Embryonic facial prominence (tissue), 1 donor: ENCODE measurements around the gene DAB2.
"Not testable (repeated sequence)": the region's sequence is repeated elsewhere in the genome, so short reads cannot be mapped to it uniquely, and the experiment has no call there.

Source experiments
- DNase-seq: peaks from one replicate; pipeline ENCODE4 v3.0.0-alpha.2; 2016; ENCODE audit errors: extremely low spot score

Gene DAB2

DNA sequence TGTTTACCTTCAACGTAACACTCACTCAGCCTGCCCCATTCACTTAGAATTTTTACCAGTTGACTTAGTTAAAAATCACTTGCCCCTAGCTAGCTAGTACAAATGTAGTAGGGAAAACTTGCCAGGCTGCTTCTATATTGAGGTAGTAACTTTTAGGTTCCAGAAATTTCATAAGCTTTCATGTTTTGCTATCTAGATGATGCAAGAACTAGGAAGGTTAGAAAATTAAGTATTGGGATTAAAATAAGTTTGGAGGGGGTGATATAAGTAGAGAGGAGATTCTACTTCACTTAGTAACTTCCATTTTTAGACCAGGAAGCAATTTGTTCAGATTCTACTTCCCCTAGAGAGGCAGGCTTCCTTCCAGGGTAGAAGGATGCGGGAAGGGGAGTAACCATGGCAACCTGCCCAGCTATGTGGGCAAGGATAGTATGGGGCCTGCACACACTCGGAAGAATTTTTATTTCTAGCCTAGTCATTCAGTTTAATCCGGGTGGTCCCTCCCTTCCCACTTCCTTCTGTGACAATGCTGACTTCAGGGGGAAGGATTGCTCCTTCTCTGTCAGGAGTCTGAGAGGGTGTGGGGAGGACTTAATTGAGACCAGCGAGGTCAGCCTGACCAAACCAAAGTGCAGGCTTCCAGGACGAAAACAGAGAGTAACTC, 4.2 kb downstream of the DAB2 start:
- no peak for DNase-seq

DNA sequence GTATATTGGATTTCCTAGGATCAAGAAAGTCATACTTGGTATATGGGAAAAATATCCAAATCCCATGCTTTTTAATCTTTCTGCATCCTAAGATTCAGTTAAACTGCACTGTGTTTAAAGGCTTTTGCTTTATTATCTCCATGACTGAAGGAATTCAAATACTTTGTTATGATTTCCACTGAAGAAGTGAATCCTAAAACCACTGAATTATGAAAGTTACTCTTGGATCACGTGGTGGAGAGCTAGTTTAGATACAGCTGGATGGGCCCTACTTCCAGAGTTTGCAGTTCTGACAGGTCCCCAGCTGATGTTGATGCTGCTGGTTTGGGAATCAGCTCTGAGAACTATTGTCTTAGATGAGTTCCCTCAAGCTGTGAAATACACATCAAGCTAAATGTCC, 5.0 kb downstream of the DAB2 start:
- no peak for DNase-seq

- no peak for DNase-seq
These were observed 6.8 kb downstream of the DAB2 start for GRCh38 chr5:39417979-39418378.

DNA sequence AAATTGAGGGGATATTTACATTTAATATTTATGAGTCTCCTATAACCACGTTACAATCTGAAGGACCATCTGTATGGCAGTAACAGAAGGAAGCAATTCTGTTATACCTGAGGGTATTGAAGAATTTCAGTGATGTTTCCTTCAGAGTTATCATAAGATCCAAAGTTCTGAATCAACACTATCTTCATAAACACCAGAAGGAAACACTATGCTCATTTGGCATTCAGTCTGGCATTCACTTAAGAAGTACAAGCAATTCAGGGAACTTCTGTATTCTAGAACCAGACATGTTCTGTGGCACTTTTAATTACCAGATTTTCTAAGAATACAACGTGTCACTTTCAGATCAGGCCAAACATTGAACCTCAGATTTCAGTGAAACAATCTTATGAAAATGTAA, 9.6 kb downstream of the DAB2 start:
- DNase-seq: no peak

DNA sequence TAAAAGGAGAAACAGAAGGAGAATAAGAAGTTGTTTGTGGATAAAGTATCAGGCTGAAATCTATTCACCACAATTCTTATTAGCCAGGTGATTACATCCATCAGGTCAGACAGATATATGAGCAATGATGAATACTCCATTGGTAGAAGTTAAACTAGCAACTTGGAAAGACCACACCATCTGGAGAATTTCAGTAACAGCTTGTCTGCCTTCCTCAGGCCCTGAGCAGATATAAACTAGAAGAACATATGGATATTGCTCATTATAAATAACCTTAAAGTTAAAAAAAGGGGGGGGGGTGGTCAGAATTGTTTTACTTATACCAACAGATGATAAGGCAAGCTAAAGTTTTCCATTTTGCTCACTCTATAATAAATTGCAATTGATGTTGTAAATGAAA, 10.4 kb downstream of the DAB2 start:
- DNase-seq: no peak

DNA sequence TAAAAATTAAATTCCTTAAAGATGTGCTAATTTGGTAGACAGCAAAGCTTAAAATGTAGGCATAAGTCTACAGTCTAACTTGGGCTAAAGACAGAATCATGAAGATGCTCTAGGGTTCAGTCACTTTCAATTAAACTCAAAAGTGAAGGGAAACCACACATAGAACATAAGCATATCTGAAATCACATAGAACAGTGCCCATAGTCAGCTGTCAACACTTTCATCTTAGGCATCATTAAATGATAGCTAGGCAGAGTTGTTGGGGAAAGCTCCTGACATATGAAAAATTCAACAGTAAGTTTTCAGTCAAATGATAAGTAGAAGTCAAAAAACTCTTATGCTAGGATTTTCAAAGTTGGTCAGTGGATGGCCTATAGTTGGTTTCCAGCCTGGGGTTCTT, 11.0 kb downstream of the DAB2 start:
- no peak for DNase-seq

DNA sequence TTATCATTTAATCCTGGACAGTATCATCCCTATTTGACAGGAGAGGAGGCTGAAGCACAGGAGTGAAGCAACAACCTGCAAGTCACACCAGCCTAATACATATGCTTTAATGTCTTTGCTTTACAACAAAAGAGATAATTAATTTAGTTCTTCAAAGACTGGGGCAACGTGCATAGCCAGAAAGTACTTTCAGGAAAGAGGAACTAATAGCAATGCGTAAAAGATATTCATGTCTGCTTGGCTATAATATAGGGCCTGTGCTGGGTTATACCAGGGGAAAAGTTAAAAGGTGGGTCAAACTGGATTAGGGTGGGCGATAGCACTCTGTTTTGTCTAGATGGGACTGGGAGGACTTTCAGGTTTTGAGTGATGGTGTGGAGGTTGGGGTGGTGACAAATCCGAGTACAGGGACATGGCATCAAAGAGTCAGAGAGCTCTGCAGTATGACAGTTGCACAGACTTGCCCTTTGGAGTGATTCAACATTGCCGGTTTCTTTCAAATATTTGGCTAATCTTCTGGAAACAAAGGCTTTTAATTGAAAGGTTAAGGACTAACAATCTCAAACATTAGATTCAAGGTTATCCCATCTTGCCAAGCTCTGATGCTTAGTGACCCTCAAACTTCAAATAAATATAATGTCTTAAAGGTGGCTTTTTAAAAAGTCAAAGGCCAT, 11.9 kb downstream of the DAB2 start:
- no peak for DNase-seq

DNA sequence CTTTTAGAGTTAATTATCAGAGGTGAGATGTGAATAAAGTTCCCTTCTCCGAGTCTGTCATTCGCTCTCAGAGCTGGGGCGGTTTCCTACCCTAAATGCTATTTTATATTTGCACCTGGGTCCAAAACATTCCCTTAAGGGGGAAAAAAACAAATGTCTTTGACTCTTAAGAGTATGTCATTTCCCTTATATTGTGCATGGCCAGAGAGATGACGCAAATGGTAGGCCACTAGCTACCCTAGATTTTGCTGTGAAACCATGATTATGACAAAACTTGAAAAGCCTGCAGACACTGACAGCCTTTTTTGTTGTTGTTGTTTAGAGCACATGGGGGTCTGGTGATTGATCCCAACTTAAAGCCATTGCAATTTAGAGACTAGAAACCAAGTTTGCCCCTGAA, 12.8 kb downstream of the DAB2 start:
- DNase-seq: no peak

DNA sequence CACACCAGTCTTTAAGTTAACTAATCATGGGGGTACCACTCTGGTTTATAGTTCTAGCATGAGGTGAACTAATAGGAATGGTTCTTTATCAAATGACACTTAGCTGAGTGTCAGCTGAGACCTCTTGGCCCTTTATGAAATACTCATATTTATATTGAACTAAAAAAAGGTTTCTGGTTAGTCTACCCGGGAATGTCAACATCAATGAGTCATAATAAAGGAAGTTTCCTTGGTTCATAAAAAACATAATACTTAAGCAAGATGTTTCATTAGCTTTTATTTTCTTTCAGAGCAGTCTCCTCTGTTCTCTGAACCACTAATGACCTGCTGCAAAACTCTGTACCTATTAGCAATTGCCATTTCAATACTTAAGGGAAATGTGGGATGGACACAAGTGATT, 13.7 kb downstream of the DAB2 start:
- no peak for DNase-seq

DNA sequence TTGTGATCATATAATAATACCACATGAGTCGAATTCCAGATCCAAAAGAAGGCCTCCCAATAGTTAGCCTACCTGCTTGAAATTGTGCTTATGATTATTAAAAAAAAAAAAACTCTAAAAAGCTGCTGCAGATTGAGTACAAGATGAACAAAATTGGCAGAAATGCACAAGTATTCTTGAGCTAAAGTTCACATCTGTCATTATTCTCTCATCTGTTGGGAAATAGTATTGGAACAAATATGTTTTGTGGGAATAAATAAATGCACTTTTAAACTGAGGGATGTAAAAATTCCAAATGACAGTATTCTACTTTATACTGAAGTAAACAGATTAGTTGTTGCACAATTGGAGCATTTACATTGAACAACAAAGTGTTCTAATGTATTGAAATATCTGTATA, 15.7 kb downstream of the DAB2 start:
- DNase-seq: no peak

GRCh38 chr5:39405083-39405843, 19.5 kb downstream of the DAB2 start:
- no peak for DNase-seq

- DNase-seq: not testable (repeated sequence)
These were observed 21.0 kb downstream of the DAB2 start for GRCh38 chr5:39403761-39404160.

GRCh38 chr5:39402140-39402539, 22.6 kb downstream of the DAB2 start:
- not testable (repeated sequence) for DNase-seq

DNA sequence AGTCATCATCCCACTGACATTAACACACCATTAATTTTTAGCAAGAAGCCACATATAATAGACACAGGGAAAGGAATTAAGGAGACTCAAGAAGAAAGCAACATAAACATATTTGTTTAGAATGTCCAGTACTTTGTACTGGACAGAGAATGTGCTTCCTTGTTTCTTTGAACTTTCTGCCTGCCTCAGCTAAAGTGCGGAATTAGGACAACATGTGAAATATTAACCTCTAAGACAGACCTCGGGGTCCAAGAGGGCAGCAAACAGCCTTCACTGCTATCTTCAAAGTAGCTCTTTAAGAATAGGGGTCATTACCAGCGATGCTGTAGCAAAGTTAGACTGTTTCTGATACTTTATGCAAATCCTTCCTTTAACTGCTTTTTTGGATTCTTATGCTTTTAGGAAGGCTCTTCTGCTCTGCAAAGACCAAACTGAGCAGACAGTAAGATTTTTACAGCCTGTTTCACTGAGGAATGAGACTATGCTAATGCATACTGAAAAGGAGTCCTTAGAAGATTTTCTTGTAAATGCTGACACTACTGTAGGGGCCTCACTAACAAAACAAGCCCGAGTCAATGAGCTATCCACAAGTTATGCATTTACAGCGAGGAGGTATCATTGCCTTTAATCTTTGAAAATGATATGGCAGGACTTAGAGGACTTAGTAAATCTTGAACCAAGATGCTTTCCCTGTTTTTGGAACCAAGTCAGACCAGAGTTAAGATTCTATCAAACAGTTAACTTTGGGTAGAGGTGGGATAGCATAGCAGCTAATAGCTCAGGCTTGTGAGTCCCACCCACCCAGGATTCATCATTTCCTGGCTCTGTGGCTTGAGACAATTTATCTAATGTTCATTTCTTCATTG, 23.8 kb downstream of the DAB2 start:
- no peak for DNase-seq

GRCh38 chr5:39399135-39400036, 25.4 kb downstream of the DAB2 start:
- DNase-seq: no peak

- no peak for DNase-seq
These were observed 27.9 kb downstream of the DAB2 start for GRCh38 chr5:39396843-39397242.

- no peak for DNase-seq
These were observed 29.3 kb downstream of the DAB2 start for GRCh38 chr5:39395521-39395920.

- DNase-seq: no peak
These were observed 29.8 kb downstream of the DAB2 start for GRCh38 chr5:39394946-39395345.

DNA sequence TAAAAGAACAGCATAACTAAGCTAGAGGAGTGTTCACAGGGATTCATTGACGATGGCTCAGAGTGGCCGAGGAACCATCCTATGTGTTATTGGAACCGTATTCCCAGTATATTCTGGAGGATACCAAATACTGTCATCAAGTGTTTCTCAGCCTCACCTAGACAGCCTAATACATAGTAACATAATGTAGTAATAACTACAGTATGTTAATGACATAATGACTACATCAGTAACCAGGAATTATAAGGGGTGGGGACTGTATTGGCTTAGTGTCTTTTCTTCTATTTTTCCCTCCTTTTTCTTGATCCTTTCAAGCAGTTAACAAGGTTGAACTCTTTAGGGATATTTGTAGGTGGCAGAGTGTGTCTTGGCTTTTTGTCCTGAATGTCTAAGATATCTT, 33.8 kb downstream of the DAB2 start:
- DNase-seq: no peak

DNA sequence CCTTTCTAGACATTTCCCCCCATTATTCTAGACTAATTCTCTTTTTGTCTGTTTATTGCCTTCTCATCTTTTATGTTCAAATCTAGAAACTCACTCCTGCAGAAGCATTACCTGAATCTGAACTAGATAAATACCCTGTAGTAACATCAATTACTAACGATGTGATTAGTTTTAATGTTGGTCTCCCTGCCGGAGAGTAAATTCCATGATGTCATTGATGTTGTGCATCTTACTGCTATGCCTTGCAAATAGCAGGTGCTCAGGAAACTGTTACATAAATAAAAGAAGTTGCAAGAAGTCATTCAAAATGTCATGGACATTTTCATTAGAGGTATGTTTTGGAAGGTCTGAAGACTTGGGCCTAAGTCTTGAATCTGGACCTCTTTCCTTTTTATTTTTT, 37.5 kb downstream of the DAB2 start:
- no peak for DNase-seq

- no peak for DNase-seq
These were observed 40.5 kb downstream of the DAB2 start for GRCh38 chr5:39384271-39384670.
